HG02852 (cell line): Measurements from ENCODE around the gene MMP17.

Source experiments
- ATAC-seq: cut with Tn5 transposase; IDR thresholded peaks from one replicate; pipeline ENCODE4 v1.9.1; 2021; ENCODE audit warnings: mild to moderate bottlenecking, moderate library complexity; ENCODE audit not compliant: unreplicated experiment

MMP17 gene

GRCh38 chr12:131847456-131847855, 19.3 kb downstream of the MMP17 start:
- no peak for ATAC-seq

GRCh38 chr12:131848753-131849152, 20.6 kb downstream of the MMP17 start:
- ATAC-seq, result no peak

- ATAC-seq, result no peak
These were observed 21.7 kb downstream of the MMP17 start for GRCh38 chr12:131849700-131850553.

- no peak for ATAC-seq
These were observed 22.8 kb downstream of the MMP17 start for GRCh38 chr12:131850856-131851559.

- no peak for ATAC-seq
These were observed 23.8 kb downstream of the MMP17 start for GRCh38 chr12:131851741-131852550.

GRCh38 chr12:131852551-131853299, 24.5 kb downstream of the MMP17 start:
- ATAC-seq, result no peak

- ATAC-seq, result no peak
These were observed 25.9 kb downstream of the MMP17 start for GRCh38 chr12:131853832-131854797.

GRCh38 chr12:131854861-131855476, 26.8 kb downstream of the MMP17 start:
- no peak for ATAC-seq

- ATAC-seq, result no peak
These were observed 27.4 kb downstream of the MMP17 start for GRCh38 chr12:131855521-131856142.

GRCh38 chr12:131856366-131857097, 28.3 kb downstream of the MMP17 start:
- no peak for ATAC-seq

- ATAC-seq, result no peak
These were observed 30.0 kb downstream of the MMP17 start for GRCh38 chr12:131857908-131858850.

- no peak for ATAC-seq
These were observed 32.5 kb downstream of the MMP17 start for GRCh38 chr12:131860472-131861260.

- ATAC-seq, result no peak
These were observed 33.3 kb downstream of the MMP17 start for GRCh38 chr12:131861261-131862083.

GRCh38 chr12:131862084-131862441, 33.9 kb downstream of the MMP17 start:
- ATAC-seq, result no peak

- no peak for ATAC-seq
These were observed 34.4 kb downstream of the MMP17 start for GRCh38 chr12:131862600-131862993.
